Panc1 (cell line): Measurements from ENCODE around the gene GSG1L. TPM values are rescaled to one million over a fixed set of nuclear protein-coding genes. Genes with fewer than 3 reads are reported as not detected.

ENCODE experiments used
- ATAC-seq: fragments of 200-7000 bp; cut with Tn5 transposase; 2 replicates; pipeline ENCODE4 v1.9.1; 2020; ENCODE audit warnings: mild to moderate bottlenecking, moderate library complexity
- BruUV-seq: library from RNA; stranded (reverse); fragments of 400-500 nt; replicated peaks from 2 replicates; lab custom pipeline; 2021; lab: Mats Ljungman, UMichigan
- CTCF ChIA-PET: fragments of 300-600 bp; sonication (Branson Sonifier 250); formaldehyde crosslinking; loops from one replicate; lab custom pipeline; 2022; ENCODE audit warnings: antibody characterized with exemption; lab: Charles Lee
- POLR2A ChIA-PET: fragments of 300-600 bp; sonication (Branson Sonifier 250); formaldehyde crosslinking; loops from one replicate; lab custom pipeline; 2022; ENCODE audit warnings: antibody characterized with exemption; lab: Charles Lee
- DNase-seq: peaks from one replicate; pipeline ENCODE4 v3.0.0-alpha.2; 2010; ENCODE audit warnings: low read depth, low spot score
- H3K27ac ChIP-seq: 2 replicates; pipeline ENCODE4 v1.5.1; 2011; ENCODE audit warnings: mild to moderate bottlenecking, low read length, inconsistent platforms
- H3K27me3 ChIP-seq: fragments of 200-500 bp; sonication (Bioruptor generic); 2 replicates; pipeline ENCODE4 v1.6.0; 2014; ENCODE audit warnings: low read length, inconsistent platforms; ENCODE audit not compliant: control insufficient read depth, insufficient read depth
- H3K36me3 ChIP-seq: fragments of 200-500 bp; sonication (Bioruptor generic); 2 replicates; pipeline ENCODE4 v1.5.1; 2014; ENCODE audit warnings: inconsistent platforms, mild to moderate bottlenecking, low read length, moderate library complexity; ENCODE audit not compliant: control insufficient read depth, insufficient read depth
- H3K4me1 ChIP-seq: 2 replicates; pipeline ENCODE4 v1.5.1; 2011; ENCODE audit warnings: inconsistent platforms, mild to moderate bottlenecking, low read length, moderate library complexity; ENCODE audit not compliant: control insufficient read depth, insufficient read depth
- H3K4me3 ChIP-seq, 2 experiments: 2 replicates each; pipeline ENCODE4 v1.5.1; 2011 to 2012; ENCODE audit warnings: low read depth in 2 of 2, low read length in 2 of 2, mild to moderate bottlenecking in 2 of 2, inconsistent platforms in 1 of 2, moderate library complexity in 1 of 2
- H3K9me3 ChIP-seq: fragments of 200-500 bp; sonication (Bioruptor generic); 2 replicates; pipeline ENCODE4 v1.5.1; 2014; ENCODE audit warnings: low read depth, mild to moderate bottlenecking, inconsistent platforms, low read length, moderate library complexity; ENCODE audit not compliant: control insufficient read depth, insufficient read depth
- POLR2AphosphoS5 ChIP-seq: IDR thresholded peaks from 2 replicates; pipeline ENCODE4 v1.6.1; 2012; ENCODE audit warnings: mild to moderate bottlenecking, low read depth, low read length, moderate library complexity
- REST ChIP-seq, 2 experiments: IDR thresholded peaks; 2 replicates each; pipeline ENCODE4 v1.6.1; 2011 to 2012; ENCODE audit warnings: low read depth in 2 of 2, control low read depth in 1 of 2, low read length in 1 of 2, mild to moderate bottlenecking in 1 of 2, moderate library complexity in 1 of 2; ENCODE audit not compliant: insufficient read depth in 1 of 2
- SIN3A ChIP-seq: IDR thresholded peaks from 2 replicates; pipeline ENCODE4 v1.6.1; 2012; ENCODE audit warnings: low read depth, mild to moderate bottlenecking, low read length, moderate library complexity, borderline replicate concordance; ENCODE audit not compliant: insufficient read depth
- TCF7L2 ChIP-seq: IDR thresholded peaks from 2 replicates; pipeline ENCODE4 v1.6.1; 2011; ENCODE audit warnings: mild to moderate bottlenecking, low read depth, low read length, inconsistent platforms
- in situ Hi-C: cut with HindIII; loops from 2 replicates; pipeline ENCODE4 v1.10.0; 2016; ENCODE audit warnings: low sequenced_read_pairs, low pct_unique_long_range_greater_than_20kb
- intact Hi-C: fragments of 100-400 bp; cut with micrococcal nuclease; formaldehyde crosslinking; loops from one replicate; pipeline ENCODE4 v1.10.0; 2022; ENCODE audit not compliant: unreplicated experiment
- total RNA-seq: library from RNA; stranded (reverse); gene quantifications from one replicate; pipeline ENCODE4 v1.2.1, GENCODE V29; 2021; ENCODE audit not compliant: unreplicated experiment
- TF ChIP-seq, protein P1 (sequence below): fragments of 450-650 bp; IDR thresholded peaks from 2 replicates; pipeline ENCODE4 v1.5.1; 2017; ENCODE audit warnings: mild to moderate bottlenecking

The GSG1L gene
- total RNA-seq, 1 experiment from 2014 or later, result 0.08 TPM

DNA sequence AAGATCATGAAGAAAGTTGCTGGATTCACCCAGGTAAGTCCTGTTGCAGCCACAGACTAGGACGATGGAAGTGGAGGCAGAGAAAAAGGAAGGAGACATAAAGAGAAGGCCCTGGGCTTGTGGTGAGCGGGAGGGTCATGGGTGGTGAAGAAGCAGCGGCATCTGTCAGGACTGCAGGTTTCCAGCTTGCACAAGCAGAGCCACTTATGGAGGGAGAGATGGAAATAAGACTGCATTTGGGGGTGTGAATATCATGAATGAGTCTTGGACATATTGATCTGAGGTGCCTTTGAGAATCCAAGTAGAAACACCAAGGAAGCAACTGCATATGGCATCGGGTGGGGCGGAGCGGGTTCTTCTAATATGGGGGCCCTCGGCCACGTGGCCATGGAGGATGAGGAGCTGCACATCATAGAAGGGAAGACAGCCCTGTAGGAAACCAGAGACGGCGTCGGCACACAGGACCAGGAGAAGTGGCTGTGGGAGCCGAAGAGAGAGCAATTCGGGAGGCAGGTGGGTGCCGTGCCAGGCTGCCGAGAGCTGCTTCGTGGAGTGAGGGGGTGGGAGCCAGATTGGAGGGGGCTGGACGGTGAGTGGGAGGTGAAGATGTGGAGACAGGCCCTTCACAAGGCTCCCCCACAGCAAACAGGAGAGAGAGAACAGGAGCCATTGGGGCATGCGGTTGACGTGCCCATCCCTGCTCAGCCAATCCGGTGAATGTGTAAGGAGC lies 243.5 kb downstream of the GSG1L start:
- ChIA-PET POLR2A (no interaction called here), CTCF (no interaction called here)
- Histone ChIP-seq H3K9me3 (no peaks in the 10 kb centered on the region), H3K4me3 (no peak overlapping the region), H3K4me1 (no peaks in the 10 kb centered on the region), H3K27ac (no peak overlapping the region), H3K27me3 (peaks cover 18% of the 10 kb centered on the region), H3K36me3 (no peaks in the 10 kb centered on the region; the same call in 1 of the 2 replicates)
- TF ChIP-seq TCF7L2 (no peak), POLR2AphosphoS5 (no peak), SIN3A (no peak), REST (IDR thresholded peaks at IDR 0.05; ENCODE audit: insufficient read depth in 1 of 2, low read depth in 2 of 2, low read length in 1 of 2) (no peak)
- TF ChIP-seq, protein P1, sequence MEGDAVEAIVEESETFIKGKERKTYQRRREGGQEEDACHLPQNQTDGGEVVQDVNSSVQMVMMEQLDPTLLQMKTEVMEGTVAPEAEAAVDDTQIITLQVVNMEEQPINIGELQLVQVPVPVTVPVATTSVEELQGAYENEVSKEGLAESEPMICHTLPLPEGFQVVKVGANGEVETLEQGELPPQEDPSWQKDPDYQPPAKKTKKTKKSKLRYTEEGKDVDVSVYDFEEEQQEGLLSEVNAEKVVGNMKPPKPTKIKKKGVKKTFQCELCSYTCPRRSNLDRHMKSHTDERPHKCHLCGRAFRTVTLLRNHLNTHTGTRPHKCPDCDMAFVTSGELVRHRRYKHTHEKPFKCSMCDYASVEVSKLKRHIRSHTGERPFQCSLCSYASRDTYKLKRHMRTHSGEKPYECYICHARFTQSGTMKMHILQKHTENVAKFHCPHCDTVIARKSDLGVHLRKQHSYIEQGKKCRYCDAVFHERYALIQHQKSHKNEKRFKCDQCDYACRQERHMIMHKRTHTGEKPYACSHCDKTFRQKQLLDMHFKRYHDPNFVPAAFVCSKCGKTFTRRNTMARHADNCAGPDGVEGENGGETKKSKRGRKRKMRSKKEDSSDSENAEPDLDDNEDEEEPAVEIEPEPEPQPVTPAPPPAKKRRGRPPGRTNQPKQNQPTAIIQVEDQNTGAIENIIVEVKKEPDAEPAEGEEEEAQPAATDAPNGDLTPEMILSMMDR, result no peak
- BruUV-seq, result no TSS peak
- no peak for ATAC-seq
- DNase-seq, result no peak
- intact Hi-C loops, result no loop called here
- in situ Hi-C loops, result no loop called here

GRCh38 chr16:27819356-27819755 lies 244.2 kb downstream of the GSG1L start:
- ATAC-seq (no peak), DNase-seq (no peak)
- intact Hi-C loops, result no loop called here
- POLR2A ChIA-PET, result no interaction called here
- BruUV-seq, result no TSS peak
- no peaks in the 10 kb centered on the region for H3K4me1 ChIP-seq
- no peaks in the 10 kb centered on the region; the same call in 1 of the 2 replicates for H3K36me3 ChIP-seq
- peaks cover 17% of the 10 kb centered on the region for H3K27me3 ChIP-seq
- H3K9me3 ChIP-seq, result no peaks in the 10 kb centered on the region
- no peak overlapping the region for H3K4me3 ChIP-seq
- in situ Hi-C loops, result no loop called here
- CTCF ChIA-PET, result no interaction called here
- TF ChIP-seq POLR2AphosphoS5 (no peak), TCF7L2 (no peak), REST (IDR thresholded peaks at IDR 0.05; ENCODE audit: insufficient read depth in 1 of 2, low read depth in 2 of 2, low read length in 1 of 2) (no peak), SIN3A (no peak)
- TF ChIP-seq, protein P1, result no peak
- H3K27ac ChIP-seq, result no peak overlapping the region
